GM18520 (cell line): Measurements from ENCODE around the gene HES1.

Experiments used
- ATAC-seq: cut with Tn5 transposase; IDR thresholded peaks from one replicate; pipeline ENCODE4 v1.9.1; 2021; ENCODE audit not compliant: unreplicated experiment

The HES1 gene

DNA sequence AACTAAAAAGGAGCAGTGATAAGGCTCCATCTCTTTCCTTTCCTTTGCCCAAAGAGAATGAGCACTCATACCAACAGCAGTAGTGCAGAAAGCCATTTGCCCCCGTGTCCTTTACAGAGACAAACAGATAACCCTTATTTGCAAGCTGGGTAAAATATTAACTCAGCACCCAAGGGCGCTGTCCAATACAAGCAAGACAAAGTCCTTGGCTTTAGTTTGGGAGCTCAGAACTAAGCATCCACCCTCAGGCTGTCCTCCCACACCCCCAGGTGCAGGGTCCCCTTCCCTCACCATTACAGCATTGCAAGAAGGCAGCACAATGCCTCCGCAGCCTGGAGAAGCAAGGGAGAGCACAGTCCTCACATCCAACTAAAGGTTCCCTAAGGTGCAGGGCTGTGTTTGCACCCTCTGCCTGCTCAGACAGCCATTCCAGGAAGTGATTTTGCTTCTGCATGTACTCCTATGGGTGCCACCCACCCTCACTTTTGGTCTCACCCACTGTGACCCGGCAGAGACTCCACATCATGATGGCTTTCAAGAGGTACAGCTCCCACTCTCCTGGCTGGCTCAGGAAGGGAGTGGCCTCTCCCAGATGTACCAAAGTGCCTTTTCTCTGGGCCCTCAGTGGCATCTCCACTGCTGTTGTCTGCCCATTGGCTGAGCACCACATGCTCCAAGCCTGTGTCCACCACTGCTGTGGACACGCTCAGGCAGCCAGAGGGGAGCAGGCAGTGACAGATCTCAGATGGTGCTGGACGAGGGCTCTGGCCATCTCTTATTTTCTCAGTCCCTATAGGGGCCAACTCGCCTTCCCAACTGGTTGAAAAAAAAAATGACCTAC lies 34.1 kb upstream of the HES1 start:
- ATAC-seq = peak; percentile 9

DNA sequence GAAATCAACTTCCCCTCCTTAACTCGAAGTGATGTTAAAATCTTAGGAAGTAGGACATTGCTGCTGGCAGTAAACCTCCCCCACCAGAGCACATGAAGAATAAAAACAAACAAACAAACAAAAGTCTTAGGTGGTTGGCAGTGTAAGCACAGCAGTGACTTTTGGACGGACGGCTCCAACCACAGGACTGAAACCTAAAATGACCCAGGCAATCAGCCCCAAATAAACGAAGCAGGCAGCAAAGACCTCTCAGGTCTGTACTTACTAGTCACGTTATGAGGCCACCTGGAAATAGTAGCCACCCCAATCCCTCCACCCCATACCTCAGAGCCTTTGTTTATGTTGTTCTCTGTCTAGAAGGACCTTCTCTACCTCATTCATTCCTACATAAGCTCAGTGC lies 33.5 kb upstream of the HES1 start:
- no peak for ATAC-seq

DNA sequence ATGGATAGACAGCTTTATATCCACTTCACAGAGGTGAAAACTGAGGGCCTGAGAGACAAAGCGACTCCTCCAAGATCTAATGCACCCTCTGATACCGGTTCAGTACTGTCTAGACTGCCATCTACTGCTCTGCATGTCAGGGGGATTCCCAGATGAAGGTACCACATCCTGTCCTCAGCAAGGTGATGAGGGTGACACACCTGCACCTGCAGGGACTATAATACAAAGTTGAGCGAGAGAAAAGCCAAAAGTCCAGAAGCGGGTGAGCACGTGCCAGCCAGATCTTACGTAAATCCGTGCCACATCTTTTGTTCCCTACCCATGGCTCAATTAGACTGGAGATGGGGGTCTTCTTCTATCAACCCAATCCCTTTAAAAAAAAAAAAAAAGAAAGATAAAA lies 32.4 kb upstream of the HES1 start:
- ATAC-seq = no peak

DNA sequence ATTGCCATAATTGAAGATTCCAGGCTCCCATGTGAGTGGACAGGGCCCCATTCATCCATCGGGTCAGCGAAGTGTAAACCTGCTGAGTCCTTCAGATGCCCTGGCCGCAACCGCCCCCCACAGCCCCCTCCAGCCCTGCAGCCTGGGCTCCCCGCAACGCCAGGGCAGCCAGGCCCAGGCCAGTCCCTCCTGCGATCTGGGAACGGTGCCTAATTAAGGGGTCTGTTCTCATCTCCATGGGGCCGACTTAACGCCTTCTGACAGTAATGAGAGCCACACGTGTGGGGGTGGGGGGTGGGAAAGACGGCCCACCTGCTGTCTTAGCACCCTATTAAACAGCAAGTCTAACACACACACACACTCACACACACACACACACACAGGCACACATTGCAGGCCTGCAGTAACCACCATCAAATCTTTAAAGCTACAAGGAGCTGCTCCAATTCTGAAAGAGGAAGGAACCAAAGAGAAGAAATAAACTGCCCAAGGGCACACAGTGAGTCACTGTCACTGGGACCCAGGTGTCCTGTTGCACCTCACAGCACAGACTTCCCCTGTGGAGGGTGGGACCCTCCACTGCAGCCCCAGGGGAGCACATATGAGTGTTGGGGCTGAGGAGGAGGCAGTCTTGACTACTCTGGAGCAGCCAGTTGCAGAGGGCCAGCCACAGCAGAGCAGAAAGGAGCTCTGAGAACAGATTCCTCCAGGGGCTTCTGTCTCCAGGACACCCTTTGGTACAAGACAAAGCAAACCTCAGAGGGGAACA lies 31.8 kb upstream of the HES1 start:
- ATAC-seq = peak; percentile 18

DNA sequence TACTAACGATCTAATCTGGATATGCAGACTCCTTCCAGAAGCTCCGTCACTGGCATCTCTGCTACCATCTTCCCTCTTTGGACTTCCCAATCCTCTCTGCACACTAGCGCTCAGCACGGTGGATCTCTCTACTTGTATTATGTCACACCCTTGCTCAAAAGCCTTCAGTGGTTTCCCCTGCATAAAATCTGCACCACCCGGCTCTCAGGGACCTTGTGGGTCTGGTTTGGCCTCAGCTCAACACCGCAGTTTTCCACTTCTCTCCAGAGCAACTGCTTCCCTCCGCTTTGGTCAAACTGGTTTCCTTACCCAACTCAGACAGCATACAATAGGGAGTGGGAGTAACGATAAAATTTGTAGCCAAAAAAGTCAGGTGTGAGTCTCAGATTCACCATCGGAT lies 30.7 kb upstream of the HES1 start:
- no peak for ATAC-seq

DNA sequence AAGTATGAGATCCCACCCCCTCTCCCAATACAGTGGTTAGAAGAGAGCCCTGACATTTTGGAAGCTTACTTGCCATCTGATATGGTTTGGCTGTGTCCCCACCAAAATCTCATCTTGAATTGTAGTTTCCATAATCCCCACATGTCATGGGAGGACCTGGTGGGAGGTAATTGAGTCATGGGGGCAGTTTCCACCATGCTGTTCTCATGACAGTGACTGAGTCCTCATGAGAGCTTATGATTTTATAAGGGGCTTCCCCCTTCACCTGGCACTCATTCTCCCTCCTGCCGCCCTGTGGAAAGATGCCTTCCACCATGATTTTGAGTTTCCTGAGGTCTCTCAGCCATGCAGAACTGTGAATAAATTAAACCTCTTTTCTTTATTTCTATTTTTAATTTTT lies 28.8 kb upstream of the HES1 start:
- no peak for ATAC-seq

DNA sequence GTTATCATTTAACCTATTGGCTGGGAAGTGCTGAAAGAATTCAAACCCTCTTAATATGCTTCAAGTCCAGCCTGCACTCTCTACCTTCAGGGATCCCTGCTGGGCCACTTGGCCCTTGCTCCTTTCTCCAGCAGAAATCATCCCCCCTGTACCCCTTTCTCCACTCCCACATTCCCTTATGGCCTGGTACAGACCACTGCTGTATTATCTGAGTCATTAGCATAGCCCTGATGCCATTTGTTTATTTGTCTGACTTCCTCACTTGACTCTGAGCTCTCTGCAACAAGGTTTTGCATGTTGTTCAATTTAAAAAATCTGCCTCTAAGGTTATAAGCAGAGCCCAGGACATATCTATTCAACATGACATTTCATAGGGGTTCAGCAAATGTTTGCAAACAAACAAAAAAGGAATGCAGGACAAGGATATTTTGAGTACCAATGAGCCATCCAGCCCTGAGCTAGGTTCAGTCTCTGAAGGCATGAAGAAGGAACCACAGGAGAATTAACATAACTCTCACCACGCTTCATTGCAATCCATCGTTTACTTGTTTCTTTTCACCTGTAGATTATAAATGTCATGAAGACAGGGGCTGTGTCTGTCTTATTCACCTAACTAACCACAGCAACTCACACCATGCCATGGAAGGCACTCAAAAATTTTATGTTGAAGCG lies 26.6 kb upstream of the HES1 start:
- no peak for ATAC-seq

DNA sequence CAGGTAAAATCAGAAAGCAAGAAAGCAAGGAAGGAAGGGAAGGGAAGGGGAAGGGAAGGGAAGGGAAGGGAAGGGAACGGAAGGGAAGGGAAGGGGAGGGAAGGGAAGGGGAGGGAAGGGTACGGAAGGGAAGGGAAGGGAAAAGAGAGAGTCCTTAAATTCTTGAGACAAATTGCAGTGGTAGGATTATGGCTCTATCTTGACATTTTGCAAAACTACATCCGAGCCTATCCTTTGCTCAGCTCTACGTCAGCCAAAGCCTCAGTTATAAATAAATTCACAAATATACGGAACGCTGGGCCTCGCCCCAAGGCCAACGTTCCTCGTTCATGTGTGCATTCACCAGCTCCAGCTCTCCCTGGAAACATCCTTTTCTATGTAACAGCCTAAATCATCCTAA lies 25.5 kb upstream of the HES1 start:
- ATAC-seq = no peak

DNA sequence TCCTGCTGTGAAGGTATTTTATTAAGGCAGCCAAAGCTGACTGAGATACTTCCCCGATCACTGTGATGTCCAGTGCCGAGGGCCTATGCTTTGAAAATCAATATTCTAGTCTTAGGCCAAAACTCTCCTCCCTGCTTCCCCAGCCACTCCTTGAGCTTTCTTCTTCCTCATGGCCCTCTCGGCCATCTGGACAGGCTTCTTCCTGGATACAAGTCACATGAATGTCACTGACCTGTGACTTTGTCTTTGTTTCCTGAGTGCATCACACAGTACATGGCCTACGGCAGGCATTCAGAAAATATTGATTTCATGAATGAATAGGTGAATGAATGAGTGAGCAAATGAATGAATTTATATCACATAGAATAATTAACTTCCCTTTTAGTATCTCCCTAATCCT lies 24.6 kb upstream of the HES1 start:
- ATAC-seq = no peak

DNA sequence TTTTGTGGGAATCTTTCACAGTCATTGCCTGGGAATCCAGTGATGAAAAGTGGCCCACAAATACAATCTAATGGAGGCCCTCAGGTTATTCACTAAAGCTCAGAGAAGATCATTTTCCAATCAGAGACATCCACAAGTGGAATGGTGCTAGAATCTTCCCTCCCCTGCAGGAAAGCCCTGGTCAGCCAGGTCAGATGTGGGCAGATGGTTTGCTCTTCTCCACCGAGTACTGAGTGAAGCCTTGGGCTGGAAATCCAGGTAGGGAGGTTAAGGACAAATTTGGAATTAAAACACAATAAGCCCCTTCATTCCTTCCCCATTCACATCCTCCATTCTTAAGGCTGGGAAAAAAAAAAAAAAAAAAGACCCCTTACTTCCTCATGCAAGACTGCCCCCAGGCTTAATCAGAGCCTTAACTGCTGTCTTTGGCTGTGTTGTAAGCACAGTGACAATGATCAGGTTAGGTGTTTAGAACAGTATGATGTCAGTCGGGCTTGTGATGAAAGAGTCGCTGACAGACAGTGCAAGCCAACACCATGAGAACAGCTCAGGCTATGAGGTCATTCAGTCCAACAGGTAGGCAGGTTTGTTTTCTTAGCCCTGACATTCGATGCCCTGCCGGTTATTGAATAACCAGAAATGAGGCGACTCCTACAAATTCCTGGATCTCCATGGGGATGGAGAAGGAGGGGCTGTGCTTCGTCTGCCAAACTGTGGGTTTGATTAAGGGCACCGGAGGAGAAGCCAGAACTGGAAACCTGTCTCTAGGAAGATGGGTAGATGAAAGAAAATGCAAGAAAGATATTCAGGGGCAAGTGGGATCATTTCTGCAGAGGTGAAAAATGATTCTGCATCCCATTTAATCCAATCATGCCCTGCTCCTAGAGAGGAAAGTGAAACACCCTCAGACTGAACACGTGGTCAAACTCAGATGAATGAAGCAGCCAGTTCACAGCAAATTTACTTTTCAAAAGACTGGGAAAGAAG lies 23.5 kb upstream of the HES1 start:
- no peak for ATAC-seq

DNA sequence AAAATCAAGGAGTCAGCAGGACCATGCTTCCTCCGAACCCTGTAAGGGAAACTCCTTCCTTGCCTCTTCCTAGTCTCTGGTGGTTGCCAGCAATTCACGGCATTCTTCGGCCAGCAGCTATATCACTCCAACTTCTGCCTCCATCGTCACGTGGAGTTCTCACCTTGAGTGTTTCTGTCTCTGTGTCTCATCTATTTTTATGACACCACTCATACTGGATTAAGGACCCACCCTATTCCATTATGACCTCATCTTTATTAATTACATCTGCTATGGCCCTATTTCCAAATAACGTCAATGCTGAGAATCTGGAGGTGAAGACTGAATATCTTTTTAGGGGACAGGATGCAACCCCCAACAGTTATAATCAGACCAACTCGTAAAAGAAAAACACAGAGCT lies 21.8 kb upstream of the HES1 start:
- ATAC-seq = no peak

DNA sequence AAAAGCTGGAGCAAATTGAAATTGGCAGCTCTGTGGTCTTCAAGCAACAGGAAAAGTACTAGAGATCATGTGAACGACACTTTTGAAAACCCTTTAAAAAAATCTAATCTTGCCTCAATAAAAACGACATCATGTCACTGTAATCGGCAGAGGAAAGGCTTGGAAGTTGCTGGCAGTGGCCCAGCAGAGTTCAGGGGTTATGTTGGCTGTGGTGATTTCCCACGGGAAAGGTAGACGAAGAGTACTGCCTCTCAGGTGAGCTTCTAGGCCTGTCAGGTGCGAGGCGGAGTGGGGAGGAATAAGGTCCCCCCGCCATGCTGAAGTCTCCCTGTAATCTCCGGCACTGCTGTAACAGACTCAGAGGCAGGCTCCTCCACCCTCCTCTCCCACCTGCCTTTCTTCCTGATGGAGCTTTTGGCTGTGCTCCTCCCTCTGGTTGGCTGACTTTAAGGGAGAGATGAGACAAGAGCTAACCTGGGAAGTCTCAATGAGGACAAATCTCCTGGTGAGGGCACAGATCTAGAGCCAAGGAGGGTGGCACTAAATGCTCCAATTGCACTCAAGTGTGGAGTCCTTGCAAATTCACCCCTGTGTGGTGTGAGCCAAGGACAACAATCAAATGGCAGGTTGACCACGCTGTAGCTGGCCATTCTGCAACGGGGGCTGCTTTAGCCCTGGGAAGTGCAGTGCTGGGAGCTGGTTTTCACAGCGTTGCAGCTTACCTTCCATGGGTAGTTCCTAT lies 18.7 kb upstream of the HES1 start:
- no peak for ATAC-seq

DNA sequence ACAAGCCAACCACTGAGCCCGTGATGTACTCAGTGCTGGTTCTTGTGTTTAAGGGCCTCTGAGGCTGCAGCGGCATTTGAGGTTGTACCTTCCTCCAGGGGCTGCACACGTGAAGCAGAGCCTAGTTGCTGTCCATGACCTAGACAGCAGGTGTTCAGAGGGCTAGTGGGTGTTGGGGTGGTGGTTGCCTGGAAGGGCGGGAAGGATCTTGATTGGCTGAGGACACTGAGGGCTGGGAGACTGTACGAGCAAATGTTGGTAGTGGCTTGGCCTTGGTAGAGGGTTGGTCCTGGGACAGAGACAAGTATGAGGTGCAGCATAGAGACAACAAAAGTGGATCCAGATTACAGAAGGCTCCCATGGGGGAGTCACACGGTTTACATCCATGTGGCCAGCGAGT lies 17.0 kb upstream of the HES1 start:
- no peak for ATAC-seq

DNA sequence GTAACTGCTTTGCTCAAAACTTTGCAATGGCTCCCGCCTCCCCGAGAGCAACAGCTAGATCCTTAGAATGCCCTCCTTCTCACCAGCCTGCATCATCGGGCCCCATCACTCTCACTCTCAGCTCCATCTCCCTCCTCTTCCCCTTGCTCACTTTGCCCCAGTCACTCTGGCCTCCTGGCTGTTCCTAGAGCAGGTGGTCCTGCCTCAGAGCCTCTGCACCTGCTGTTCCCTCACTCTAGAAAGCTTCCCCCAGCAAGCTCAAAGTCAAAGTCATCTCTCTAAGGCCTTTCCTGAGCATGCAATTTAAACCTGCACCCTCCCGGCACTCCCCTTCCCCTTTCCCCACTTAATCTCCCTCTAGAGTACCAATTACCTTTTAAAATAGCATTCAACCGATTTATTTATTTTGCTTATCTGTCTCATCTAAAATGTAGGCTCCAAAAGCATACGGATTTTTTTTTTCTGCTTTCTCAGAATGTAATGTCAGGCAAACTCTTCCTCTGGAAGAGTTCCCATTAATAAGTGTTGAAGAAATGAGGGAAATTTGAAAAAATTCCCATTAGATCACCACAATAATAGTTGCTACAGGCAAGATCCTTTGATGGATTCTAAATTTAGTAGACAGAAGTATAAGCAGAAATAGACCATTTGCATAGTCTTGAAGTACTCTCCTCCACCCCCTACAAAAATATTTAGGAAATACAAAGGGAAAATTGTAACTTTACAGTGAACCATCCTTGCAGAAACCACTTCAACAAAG lies 15.9 kb upstream of the HES1 start:
- ATAC-seq = no peak

DNA sequence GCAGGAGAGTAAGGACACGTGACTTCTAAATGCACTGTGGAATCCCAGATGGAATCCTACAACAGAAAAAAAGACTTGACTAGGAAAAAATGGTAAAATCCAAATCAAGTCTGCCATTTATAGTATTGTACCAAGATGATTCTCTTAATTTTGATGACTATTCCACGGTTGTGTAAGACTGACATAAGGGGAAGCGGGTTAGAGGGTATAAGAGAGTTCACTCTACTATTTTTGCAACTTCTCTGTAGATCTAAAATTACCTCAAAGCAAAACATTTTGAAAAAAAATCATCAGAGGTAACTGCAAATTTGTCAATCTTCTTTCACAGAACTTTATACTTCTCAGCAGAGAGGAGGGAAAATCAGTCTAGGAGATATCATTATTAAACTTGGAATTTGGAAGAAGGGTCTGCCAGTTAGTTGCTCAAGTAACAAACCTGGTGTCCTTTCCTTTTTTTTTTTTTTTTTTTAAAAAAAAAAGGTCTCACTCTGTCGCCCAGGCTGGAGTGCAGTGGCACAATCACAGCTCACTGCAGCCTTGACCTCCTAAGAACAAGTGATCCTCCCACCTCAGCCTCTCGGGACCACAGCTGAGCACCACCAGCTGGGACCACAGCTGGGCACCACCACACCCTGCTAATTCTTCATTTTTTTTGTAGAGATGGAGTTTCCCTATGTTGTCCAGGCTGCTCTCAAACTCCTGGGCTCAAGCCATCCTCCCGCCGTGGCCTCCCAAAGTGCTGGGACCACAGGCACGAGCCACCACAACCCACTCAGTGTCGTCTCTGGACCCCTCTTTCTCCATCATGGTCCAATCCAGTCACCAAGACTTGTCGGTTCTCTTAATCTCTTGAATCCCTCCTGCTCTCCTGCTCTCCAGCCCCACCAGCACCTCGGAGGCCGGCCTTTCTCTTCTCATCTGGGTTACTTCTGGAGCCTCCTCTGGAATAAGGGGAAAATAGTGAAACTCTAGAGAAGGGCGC lies 14.9 kb upstream of the HES1 start:
- ATAC-seq = no peak

DNA sequence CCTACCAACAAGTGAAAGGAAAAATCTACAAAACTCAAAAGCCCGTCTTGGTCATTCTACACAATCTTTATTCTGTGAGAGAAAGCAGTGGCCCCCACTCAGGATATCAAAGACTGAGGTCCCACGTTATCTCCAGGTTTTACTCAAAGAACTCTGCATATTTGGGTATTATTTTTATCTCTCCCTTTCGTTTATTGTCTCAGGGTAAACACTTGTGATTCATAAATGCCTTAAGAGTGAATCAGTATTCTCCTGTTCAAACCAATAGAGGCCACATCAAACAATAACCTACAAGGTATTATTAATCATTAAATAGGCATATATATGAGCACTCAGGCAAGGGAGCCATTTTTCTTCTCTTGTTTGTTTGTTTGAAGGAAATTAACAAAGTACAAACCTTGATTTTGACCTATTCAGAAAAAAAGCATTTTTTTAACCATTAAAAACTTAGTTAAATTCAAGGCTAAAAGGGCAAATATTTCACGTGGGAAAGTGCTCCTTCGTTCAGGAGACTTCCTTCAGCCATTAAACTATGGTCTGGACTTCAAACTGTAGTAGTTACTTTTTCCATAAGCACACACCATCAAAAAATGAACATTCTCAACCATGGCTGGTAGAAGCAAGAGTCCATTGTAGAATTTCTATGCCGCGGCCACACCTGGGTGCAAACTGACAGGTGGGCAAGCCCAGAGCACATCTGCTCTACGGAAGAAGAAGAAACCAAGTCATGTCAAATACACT lies 13.9 kb upstream of the HES1 start:
- no peak for ATAC-seq

DNA sequence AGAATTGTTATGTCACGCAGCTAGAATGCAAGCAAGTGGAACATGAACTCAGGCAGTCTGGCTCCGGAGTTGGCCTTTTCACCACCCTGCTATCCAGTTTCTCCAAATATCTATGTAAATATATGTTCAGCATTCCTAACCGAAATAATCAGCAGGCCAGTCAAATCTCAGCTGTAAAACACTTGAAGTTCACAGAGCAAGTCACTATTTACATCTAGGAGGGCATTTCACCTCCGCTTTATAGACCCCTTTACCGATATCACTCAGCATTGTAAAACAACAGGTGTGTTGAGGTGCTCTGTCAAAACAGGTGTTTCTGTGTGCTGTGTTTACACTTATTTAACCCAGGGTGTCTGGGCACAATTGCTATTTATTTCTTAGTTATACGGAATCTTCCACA lies 12.2 kb upstream of the HES1 start:
- no peak for ATAC-seq
